ENCODE data around the gene FOXF1. TPM values are rescaled to one million over a fixed set of nuclear protein-coding genes. Genes with fewer than 3 reads are reported as not detected.

Gene FOXF1
- total RNA-seq, 4 donors from 2014 or later, result 10.8 to 44.1 (median 23.4) TPM

DNA sequence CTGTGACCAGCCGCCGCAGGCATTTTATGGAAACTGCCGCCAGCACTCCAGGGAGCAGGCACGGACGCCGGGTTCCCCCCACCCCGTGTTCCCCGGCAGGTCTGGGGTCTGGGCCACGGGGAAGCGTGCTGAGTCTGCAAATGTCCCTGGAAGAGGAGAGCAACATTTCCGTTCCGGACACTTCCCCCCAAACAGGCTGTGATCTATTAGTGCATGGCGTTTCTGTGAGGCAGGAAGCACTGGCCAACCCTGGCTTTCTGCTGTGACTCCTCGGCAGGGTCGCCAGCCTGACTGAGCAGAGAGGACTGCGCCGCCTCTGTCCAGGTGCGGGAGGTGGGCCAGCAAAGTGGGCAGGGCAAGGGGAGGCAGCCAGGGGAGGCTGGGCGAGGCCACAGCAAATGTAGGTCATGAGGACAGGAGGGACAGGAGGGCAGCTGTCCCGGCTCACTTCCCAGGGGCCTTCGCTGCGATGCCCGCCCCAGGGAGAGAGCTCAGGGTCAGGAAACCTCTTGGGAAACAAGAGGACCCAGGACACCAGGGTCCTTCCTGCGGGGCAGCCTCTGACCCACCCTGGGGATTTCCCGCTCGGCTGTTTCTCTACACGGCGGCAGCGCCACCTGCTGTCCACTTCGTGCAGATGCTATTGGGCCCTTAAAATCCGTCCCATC, 9.5 kb downstream of the FOXF1 start:
- Histone ChIP-seq H3K27me3 (peaks cover 36% of the 10 kb centered on the region), H3K4me1 (peaks cover 6 to 22% (median 9%) of the 10 kb centered on the region in 4 donors), H3K4me3 (peak overlapping the region in 2 of 4 donors; percentile 3), H3K27ac (peak overlapping the region; percentile 94 to 99 (median 96)), H3K9me3 (no peaks in the 10 kb centered on the region), H3K36me3 (no peaks in the 10 kb centered on the region)
- in situ Hi-C loops (cut with MboI; ENCODE audit: low pct_ligation_motif_present in 1 of 4, low pct_unique_long_range_greater_than_20kb in 1 of 4, low sequenced_read_pairs in 3 of 4) (loop anchor here (10.0 to 25.0 kb wide), 6 partner anchors 182 to 707 kb away; no protein-coding TSS in a partner anchor), intact Hi-C loops (cut with DNase I; ENCODE audit: low total_unique reads) (loop anchor here (2.0 to 5.0 kb wide), 5 partner anchors 177 to 447 kb away; no protein-coding TSS in a partner anchor)
- DNase-seq, result peak; percentile 61
- WGBS, 2 donors (ENCODE audit: low coverage in 1 of 2), result 13% methylated on average over 31 of the region's 31 CpGs; no CpG with 5 or more reads in 1 of the 2 donors
- TF ChIP-seq CTCF (IDR thresholded peaks at IDR 0.05) (peak; percentile 85 to 93 (median 91)), POLR2AphosphoS5 (IDR thresholded peaks at IDR 0.05) (peak in 1 of 3 donors; percentile 32), POLR2A (IDR thresholded peaks at IDR 0.05) (no peak), EP300 (IDR thresholded peaks at IDR 0.05; ENCODE audit: low read depth) (no peak)

- no peaks in the 10 kb centered on the region for H3K9me3 ChIP-seq
- WGBS, 2 donors (ENCODE audit: low coverage in 1 of 2), result 33 to 47% methylated on average over 12 to 30 of the region's 30 CpGs
- peak overlapping the region in 3 of 4 donors; percentile 94 to 97 (median 95) for H3K27ac ChIP-seq
- DNase-seq, result no peak
- peaks cover 6 to 22% (median 9%) of the 10 kb centered on the region in 4 donors for H3K4me1 ChIP-seq
- peak overlapping the region in 1 of 4 donors; percentile 3 for H3K4me3 ChIP-seq
- intact Hi-C loops (cut with DNase I; ENCODE audit: low total_unique reads), result loop anchor here (2.0 kb wide), 1 partner anchor 448 kb away; no protein-coding TSS in a partner anchor
- H3K36me3 ChIP-seq, result no peaks in the 10 kb centered on the region
- H3K27me3 ChIP-seq, result peaks cover 28% of the 10 kb centered on the region
- in situ Hi-C loops (cut with MboI; ENCODE audit: low pct_ligation_motif_present in 1 of 4, low pct_unique_long_range_greater_than_20kb in 1 of 4, low sequenced_read_pairs in 3 of 4), result loop anchor here (10.0 to 25.0 kb wide), 6 partner anchors 183 to 708 kb away; no protein-coding TSS in a partner anchor
- no peak for TF ChIP-seq EP300 (IDR thresholded peaks at IDR 0.05; ENCODE audit: low read depth)
- TF ChIP-seq POLR2AphosphoS5 (IDR thresholded peaks at IDR 0.05), result no peak
- TF ChIP-seq CTCF (IDR thresholded peaks at IDR 0.05), result peak in 2 of 5 experiments; percentile 1 to 4
- TF ChIP-seq POLR2A (IDR thresholded peaks at IDR 0.05), result no peak
Observed at GRCh38 chr16:86520317-86521210, 10.2 kb downstream of the FOXF1 start.

- no peak for DNase-seq
- no peaks in the 10 kb centered on the region for H3K9me3 ChIP-seq
- intact Hi-C loops (cut with DNase I; ENCODE audit: low total_unique reads) (loop anchor here (2.0 kb wide), 1 partner anchor 449 kb away; no protein-coding TSS in a partner anchor), in situ Hi-C loops (cut with MboI; ENCODE audit: low pct_ligation_motif_present in 1 of 4, low pct_unique_long_range_greater_than_20kb in 1 of 4, low sequenced_read_pairs in 3 of 4) (loop anchor here (10.0 to 25.0 kb wide), 6 partner anchors 184 to 709 kb away; no protein-coding TSS in a partner anchor)
- peaks cover 6 to 22% (median 9%) of the 10 kb centered on the region in 4 donors for H3K4me1 ChIP-seq
- no peaks in the 10 kb centered on the region for H3K36me3 ChIP-seq
- H3K4me3 ChIP-seq, result no peak overlapping the region
- TF ChIP-seq CTCF (IDR thresholded peaks at IDR 0.05), result no peak
- no peak for TF ChIP-seq EP300 (IDR thresholded peaks at IDR 0.05; ENCODE audit: low read depth)
- no peak for TF ChIP-seq POLR2AphosphoS5 (IDR thresholded peaks at IDR 0.05)
- TF ChIP-seq POLR2A (IDR thresholded peaks at IDR 0.05), result no peak
- peaks cover 19% of the 10 kb centered on the region for H3K27me3 ChIP-seq
- no peak overlapping the region for H3K27ac ChIP-seq
- WGBS, 2 donors (ENCODE audit: low coverage in 1 of 2), result 68 to 81% methylated on average over 11 to 35 of the region's 35 CpGs
Observed at GRCh38 chr16:86521236-86522197, 11.2 kb downstream of the FOXF1 start.
